ENCODE data around the gene SLX4. TPM values are rescaled to one million over a fixed set of nuclear protein-coding genes. Genes with fewer than 3 reads are reported as not detected.

SLX4 gene
- total and polyA plus RNA-seq, 9 of the 15 experiments (the other 6 are each of a cell fraction or from before 2014, with no cell fraction given) = 0.29 to 7.9 (median 3.8) TPM

DNA sequence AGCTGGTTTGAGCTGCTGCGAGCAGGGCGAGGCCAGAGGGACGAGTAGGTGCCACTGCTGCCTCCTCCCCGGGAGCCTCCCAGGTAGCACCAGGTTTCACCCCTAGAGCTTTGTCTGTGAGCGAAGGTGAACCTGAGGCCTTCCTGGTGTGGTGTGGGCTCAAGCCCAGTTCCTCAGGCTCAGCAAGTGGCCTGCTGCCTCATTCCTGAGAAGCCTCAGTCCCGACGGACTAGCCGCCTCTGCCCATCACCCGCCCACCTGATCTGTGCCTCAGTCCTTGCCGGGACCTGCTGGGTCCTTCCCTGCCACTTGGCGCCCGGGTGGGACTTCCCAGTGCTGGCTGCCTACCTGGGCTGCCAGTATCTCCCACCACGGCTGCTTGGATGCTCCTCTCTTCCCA, 35.9 kb downstream of the SLX4 start (continued):
- TF ChIP-seq HMGN3 (IDR thresholded peaks at IDR 0.05; ENCODE audit: borderline replicate concordance, extremely low read depth, insufficient read length, low read depth, low read length) (no peak), MAZ (CRISPR knock-in tag; conservative IDR thresholded peaks at IDR 0.05 in 1 of 2, IDR thresholded peaks at IDR 0.05 in 1 of 2) (no peak), WHSC1 (IDR thresholded peaks at IDR 0.05; ENCODE audit: low read length) (no peak), SAFB2 (IDR thresholded peaks at IDR 0.05; ENCODE audit: borderline replicate concordance, low read depth, low read length, severe bottlenecking) (no peak), FOXK1 (CRISPR knock-in tag; IDR thresholded peaks at IDR 0.05; ENCODE audit: borderline replicate concordance) (no peak), POLR2AphosphoS2 (IDR thresholded peaks at IDR 0.05; ENCODE audit: low read length) (no peak)
- TF ChIP-seq, protein P1, sequence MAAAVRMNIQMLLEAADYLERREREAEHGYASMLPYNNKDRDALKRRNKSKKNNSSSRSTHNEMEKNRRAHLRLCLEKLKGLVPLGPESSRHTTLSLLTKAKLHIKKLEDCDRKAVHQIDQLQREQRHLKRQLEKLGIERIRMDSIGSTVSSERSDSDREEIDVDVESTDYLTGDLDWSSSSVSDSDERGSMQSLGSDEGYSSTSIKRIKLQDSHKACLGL (CRISPR knock-in tag; IDR thresholded peaks at IDR 0.05; ENCODE audit: borderline replicate concordance, poor library complexity, severe bottlenecking) = no peak
- TF ChIP-seq, protein P2, sequence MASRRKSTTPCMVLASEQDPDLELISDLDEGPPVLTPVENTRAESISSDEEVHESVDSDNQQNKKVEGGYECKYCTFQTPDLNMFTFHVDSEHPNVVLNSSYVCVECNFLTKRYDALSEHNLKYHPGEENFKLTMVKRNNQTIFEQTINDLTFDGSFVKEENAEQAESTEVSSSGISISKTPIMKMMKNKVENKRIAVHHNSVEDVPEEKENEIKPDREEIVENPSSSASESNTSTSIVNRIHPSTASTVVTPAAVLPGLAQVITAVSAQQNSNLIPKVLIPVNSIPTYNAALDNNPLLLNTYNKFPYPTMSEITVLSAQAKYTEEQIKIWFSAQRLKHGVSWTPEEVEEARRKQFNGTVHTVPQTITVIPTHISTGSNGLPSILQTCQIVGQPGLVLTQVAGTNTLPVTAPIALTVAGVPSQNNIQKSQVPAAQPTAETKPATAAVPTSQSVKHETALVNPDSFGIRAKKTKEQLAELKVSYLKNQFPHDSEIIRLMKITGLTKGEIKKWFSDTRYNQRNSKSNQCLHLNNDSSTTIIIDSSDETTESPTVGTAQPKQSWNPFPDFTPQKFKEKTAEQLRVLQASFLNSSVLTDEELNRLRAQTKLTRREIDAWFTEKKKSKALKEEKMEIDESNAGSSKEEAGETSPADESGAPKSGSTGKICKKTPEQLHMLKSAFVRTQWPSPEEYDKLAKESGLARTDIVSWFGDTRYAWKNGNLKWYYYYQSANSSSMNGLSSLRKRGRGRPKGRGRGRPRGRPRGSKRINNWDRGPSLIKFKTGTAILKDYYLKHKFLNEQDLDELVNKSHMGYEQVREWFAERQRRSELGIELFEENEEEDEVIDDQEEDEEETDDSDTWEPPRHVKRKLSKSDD (conservative IDR thresholded peaks at IDR 0.05; ENCODE audit: low read length) = no peak
